ENCODE measurements around the gene ME3.

GRCh38 chr11:86708669-86709068 lies 36.3 kb upstream of the ME3 start:
- no peak for TF ChIP-seq POLR2A (IDR thresholded peaks at IDR 0.05)
- TF ChIP-seq, protein P1, sequence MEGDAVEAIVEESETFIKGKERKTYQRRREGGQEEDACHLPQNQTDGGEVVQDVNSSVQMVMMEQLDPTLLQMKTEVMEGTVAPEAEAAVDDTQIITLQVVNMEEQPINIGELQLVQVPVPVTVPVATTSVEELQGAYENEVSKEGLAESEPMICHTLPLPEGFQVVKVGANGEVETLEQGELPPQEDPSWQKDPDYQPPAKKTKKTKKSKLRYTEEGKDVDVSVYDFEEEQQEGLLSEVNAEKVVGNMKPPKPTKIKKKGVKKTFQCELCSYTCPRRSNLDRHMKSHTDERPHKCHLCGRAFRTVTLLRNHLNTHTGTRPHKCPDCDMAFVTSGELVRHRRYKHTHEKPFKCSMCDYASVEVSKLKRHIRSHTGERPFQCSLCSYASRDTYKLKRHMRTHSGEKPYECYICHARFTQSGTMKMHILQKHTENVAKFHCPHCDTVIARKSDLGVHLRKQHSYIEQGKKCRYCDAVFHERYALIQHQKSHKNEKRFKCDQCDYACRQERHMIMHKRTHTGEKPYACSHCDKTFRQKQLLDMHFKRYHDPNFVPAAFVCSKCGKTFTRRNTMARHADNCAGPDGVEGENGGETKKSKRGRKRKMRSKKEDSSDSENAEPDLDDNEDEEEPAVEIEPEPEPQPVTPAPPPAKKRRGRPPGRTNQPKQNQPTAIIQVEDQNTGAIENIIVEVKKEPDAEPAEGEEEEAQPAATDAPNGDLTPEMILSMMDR (IDR thresholded peaks at IDR 0.05), result no peak
